Right lobe of liver (tissue), 4 donors: ENCODE measurements around the gene SOCS3.

Experiments used
- CTCF ChIP-seq, 4 donors: fragments of 200-600 bp in 3 of 4; fragments of 450-650 bp in 1 of 4; IDR thresholded peaks; one replicate each; pipeline versions ENCODE4 v1.5.1 to v1.8.0; 2016 to 2022; ENCODE audit warnings: antibody characterized with exemption in 4 of 4, mild to moderate bottlenecking in 2 of 4
- POLR2A ChIP-seq: fragments of 450-650 bp; IDR thresholded peaks from one replicate; pipeline ENCODE4 v1.6.1; 2017; ENCODE audit warnings: antibody characterized with exemption, mild to moderate bottlenecking
- donor health status: DM: no; HTN: no; CAD: no.
- donor health status: DM: no; HTN: no; CAD: no.
- donor health status: DM: no; HTN: yes; CAD: no.

GRCh38 chr17:78340183-78340955, 19.5 kb downstream of the SOCS3 start:
- TF ChIP-seq POLR2A, result no peak
- no peak for TF ChIP-seq CTCF (IDR thresholded peaks at IDR 0.05)
